Breast epithelium (tissue), 3 donors: ENCODE data around the gene APLN.

Experiments
- POLR2A ChIP-seq: fragments of 450-650 bp; IDR thresholded peaks from one replicate; pipeline ENCODE4 v1.6.1; 2016; ENCODE audit warnings: antibody characterized with exemption, mild to moderate bottlenecking, moderate library complexity
- TF ChIP-seq, protein P1 (sequence below), 3 donors: fragments of 450-650 bp; IDR thresholded peaks; one replicate each; pipeline ENCODE4 v1.5.1; 2016 to 2017; ENCODE audit warnings: antibody characterized with exemption in 3 of 3, mild to moderate bottlenecking in 3 of 3, moderate library complexity in 3 of 3

DNA sequence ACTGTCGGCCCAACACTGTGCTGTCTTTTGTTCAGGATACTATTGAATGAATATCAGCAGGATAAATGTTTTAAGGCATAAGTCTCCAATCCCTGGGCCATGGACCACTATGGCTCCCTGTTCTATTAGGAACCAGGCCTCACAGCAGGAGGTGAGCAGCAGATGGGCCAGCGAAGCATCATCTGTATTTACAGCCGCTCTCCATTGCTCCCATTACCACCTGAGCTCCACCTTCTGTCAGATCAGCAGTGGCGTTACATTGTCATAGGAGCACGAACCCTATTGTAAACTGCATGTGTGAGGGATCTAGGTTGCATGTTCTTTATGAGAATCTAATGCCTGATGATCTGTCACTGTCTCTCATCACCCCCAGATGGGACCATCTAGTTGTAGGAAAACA, 3.7 kb upstream of the APLN start:
- TF ChIP-seq, protein P1, sequence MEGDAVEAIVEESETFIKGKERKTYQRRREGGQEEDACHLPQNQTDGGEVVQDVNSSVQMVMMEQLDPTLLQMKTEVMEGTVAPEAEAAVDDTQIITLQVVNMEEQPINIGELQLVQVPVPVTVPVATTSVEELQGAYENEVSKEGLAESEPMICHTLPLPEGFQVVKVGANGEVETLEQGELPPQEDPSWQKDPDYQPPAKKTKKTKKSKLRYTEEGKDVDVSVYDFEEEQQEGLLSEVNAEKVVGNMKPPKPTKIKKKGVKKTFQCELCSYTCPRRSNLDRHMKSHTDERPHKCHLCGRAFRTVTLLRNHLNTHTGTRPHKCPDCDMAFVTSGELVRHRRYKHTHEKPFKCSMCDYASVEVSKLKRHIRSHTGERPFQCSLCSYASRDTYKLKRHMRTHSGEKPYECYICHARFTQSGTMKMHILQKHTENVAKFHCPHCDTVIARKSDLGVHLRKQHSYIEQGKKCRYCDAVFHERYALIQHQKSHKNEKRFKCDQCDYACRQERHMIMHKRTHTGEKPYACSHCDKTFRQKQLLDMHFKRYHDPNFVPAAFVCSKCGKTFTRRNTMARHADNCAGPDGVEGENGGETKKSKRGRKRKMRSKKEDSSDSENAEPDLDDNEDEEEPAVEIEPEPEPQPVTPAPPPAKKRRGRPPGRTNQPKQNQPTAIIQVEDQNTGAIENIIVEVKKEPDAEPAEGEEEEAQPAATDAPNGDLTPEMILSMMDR (IDR thresholded peaks at IDR 0.05), result no peak
- no peak for TF ChIP-seq POLR2A
